ENCODE results near the gene TLX1.

The TLX1 gene

GRCh38 chr10:101130984-101131961, at the start of gene TLX1:
TLX1 (plus strand) TSS chr10:101131300; CDS start chr10:101131542, 242 bp downstream.
- DNase-seq (ENCODE audit: low read depth): no peak

- no peak for DNase-seq (ENCODE audit: low read depth)
Observed at GRCh38 chr10:101085846-101086245, 45.3 kb upstream of the TLX1 start.

GRCh38 chr10:101087376-101087775, 43.7 kb upstream of the TLX1 start:
- DNase-seq (ENCODE audit: low read depth): no peak

GRCh38 chr10:101087965-101088364, 43.1 kb upstream of the TLX1 start:
- no peak for DNase-seq (ENCODE audit: low read depth)

- DNase-seq (ENCODE audit: low read depth): no peak
Observed at GRCh38 chr10:101089520-101090299, 41.4 kb upstream of the TLX1 start.

- no peak for DNase-seq (ENCODE audit: low read depth)
Observed at GRCh38 chr10:101090597-101090996, 40.5 kb upstream of the TLX1 start.

GRCh38 chr10:101091546-101092290, 39.4 kb upstream of the TLX1 start:
- DNase-seq (ENCODE audit: low read depth): no peak

- no peak for DNase-seq (ENCODE audit: low read depth)
Observed at GRCh38 chr10:101092881-101093354, 38.2 kb upstream of the TLX1 start.

GRCh38 chr10:101094121-101094879, 36.8 kb upstream of the TLX1 start:
- no peak for DNase-seq (ENCODE audit: low read depth)

GRCh38 chr10:101095004-101095403, 36.1 kb upstream of the TLX1 start:
- no peak for DNase-seq (ENCODE audit: low read depth)

GRCh38 chr10:101095550-101096213, 35.4 kb upstream of the TLX1 start:
- DNase-seq (ENCODE audit: low read depth): peak; percentile 71

GRCh38 chr10:101096378-101096777, 34.7 kb upstream of the TLX1 start:
- no peak for DNase-seq (ENCODE audit: low read depth)

GRCh38 chr10:101097881-101098280, 33.2 kb upstream of the TLX1 start:
- DNase-seq (ENCODE audit: low read depth): no peak

- DNase-seq (ENCODE audit: low read depth): no peak
Observed at GRCh38 chr10:101099901-101100300, 31.2 kb upstream of the TLX1 start.

- DNase-seq (ENCODE audit: low read depth): no peak
Observed at GRCh38 chr10:101101372-101101881, 29.7 kb upstream of the TLX1 start.

GRCh38 chr10:101103430-101103829, 27.7 kb upstream of the TLX1 start:
- DNase-seq (ENCODE audit: low read depth): no peak

GRCh38 chr10:101106351-101106750, 24.7 kb upstream of the TLX1 start:
- DNase-seq (ENCODE audit: low read depth): no peak

- DNase-seq (ENCODE audit: low read depth): no peak
Observed at GRCh38 chr10:101107771-101108170, 23.3 kb upstream of the TLX1 start.

- DNase-seq (ENCODE audit: low read depth): no peak
Observed at GRCh38 chr10:101110856-101111523, 20.1 kb upstream of the TLX1 start.

- no peak for DNase-seq (ENCODE audit: low read depth)
Observed at GRCh38 chr10:101111547-101111946, 19.6 kb upstream of the TLX1 start.
